A549 treated with CORT108297 at 1 μM for 4 hours (cell line): ENCODE measurements around the gene TSC22D4. TPM values are rescaled to one million over a fixed set of nuclear protein-coding genes. Genes with fewer than 3 reads are reported as not detected.

ENCODE experiments used
- total RNA-seq: library from RNA; stranded (reverse); fragments of 200-300 nt; extraction: Qiagen RNA extraction; gene quantifications from 5 replicates; pipeline ENCODE4 v1.2.3, GENCODE V29; 2022

The TSC22D4 gene
- 33.9 to 43.3 TPM (median 41.9 TPM) in 5 replicates for total RNA-seq

DNA sequence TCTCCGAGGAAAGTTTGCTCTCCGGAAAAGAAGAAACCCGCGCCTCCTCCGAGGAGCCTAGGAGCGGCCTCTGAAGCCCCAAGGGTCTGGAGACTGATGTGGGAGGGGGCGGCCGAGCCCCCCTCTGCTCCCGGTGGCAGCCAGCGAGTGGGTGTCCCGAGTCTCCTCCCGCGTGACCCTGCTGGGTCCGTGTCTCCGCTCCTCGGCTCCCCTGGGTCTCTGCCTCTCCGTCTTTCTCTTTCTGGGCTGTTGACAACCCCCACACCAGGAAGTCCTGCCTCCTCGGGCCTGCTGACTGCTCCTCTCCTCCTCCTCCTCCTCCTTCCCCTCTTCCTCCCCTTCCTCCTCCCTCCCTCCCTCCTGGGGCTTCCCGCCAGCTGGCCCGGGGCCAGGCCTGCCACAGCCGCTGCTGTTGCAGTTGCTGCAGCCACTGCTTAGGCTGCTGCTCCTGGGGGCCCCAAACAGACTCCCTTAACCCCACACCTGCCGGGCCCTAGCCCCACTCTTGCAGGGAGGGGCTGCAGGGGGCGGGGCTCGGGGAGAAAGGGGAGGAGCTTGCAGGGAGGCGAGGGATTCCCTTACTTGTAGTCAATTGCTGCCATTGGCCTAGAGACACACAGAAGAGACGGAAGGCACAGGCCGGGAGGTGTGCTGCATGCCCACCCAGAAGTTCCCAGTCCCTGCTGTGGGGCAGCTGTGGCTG lies at the start of gene TSC22D4:
Gene TSC22D4 (minus strand): TSS at position 257 of the 703 bp plus-strand sequence. CDS start 1,176 bp downstream, outside the sequence.

GRCh38 chr7:100483722-100484672 lies 5.0 kb upstream of the TSC22D4 start, which contains the start of gene NYAP1:
TSS of gene NYAP1 (plus strand) at chr7:100483927. CDS start at chr7:100485312, 1,385 bp downstream.

DNA sequence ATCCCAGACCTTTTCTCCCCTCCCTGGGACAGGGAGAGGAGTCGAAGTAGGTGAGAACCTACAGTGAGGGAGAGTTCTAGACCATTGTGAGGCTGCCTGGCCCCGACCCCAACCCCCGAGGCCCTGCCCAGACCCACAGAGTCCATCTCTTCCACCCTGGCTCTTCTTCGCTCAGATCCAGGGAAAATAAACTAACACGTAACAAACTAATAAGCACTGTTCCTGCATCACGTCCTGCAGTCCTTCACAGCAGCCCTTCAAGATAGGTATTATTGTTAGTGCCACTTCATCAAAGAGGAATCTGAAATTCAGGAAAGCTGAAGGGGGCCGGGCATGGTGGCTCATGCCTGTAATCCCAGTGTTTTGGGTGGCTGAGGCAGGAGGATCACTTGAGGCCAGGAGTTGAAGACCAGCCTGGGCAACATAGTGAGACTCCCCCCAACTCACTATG lies 14.8 kb downstream of the TSC22D4 start, which contains the start of gene SPACDR:
Gene SPACDR (minus strand): TSS at position 51 of the 451 bp plus-strand sequence. CDS start 235 bp downstream, outside the sequence.

GRCh38 chr7:100429637-100430492 lies 49.1 kb downstream of the TSC22D4 start, which contains the start of gene MEPCE:
TSS of gene MEPCE (plus strand) at chr7:100429831. CDS start at chr7:100430019, 188 bp downstream.

GRCh38 chr7:100428199-100428966 lies 50.6 kb downstream of the TSC22D4 start, which contains the start of gene ZCWPW1:
TSS of gene ZCWPW1 (minus strand) at chr7:100428703. CDS start at chr7:100420649, 8,054 bp downstream.

Other genes starting within 250 kb of the TSC22D4 start
- gene SPDYE3, start 171.5 kb downstream of the TSC22D4 start, total RNA-seq: not detected in 5 replicates
- 24.2 to 37.8 TPM (median 30.9 TPM) in 5 replicates for gene PILRB, start 121.1 kb downstream of the TSC22D4 start, total RNA-seq
- 3.8 to 5.9 TPM (median 5.2 TPM) in 5 replicates for gene PILRA, start 105.7 kb downstream of the TSC22D4 start, total RNA-seq
- 1.1 to 1.6 TPM (median 1.3 TPM) in 5 replicates for gene ZCWPW1, start 50.5 kb downstream of the TSC22D4 start, total RNA-seq
- gene MEPCE, start 49.4 kb downstream of the TSC22D4 start, total RNA-seq: 33.1 to 47.3 TPM (median 43.7 TPM) in 5 replicates
- gene PPP1R35, start 42.7 kb downstream of the TSC22D4 start, total RNA-seq: 33.7 to 59.4 TPM (median 58.3 TPM) in 5 replicates
- 0.51 to 0.72 TPM (median 0.68 TPM) in 5 replicates for gene SPACDR, start 15.0 kb downstream of the TSC22D4 start, total RNA-seq
- gene NYAP1, start 4.7 kb upstream of the TSC22D4 start, total RNA-seq: 1.5 to 2.4 TPM (median 2.3 TPM) in 5 replicates
- gene AGFG2, start 60.0 kb upstream of the TSC22D4 start, total RNA-seq: 10.6 to 23.5 TPM (median 19.8 TPM) in 5 replicates
- gene SAP25, start 94.7 kb upstream of the TSC22D4 start, total RNA-seq: 0.50 to 1.3 TPM (median 0.55 TPM) in 5 replicates
- gene LRCH4, start 106.9 kb upstream of the TSC22D4 start, total RNA-seq: 11.1 to 17.7 TPM (median 16.0 TPM) in 5 replicates
- 0.15 to 0.23 TPM (median 0.21 TPM) in 5 replicates for gene FBXO24, start 107.1 kb upstream of the TSC22D4 start, total RNA-seq
- gene PCOLCE, start 123.1 kb upstream of the TSC22D4 start, total RNA-seq: 7.2 to 12.0 TPM (median 10.4 TPM) in 5 replicates
- gene MOSPD3, start 133.3 kb upstream of the TSC22D4 start, total RNA-seq: 16.0 to 21.7 TPM (median 20.6 TPM) in 5 replicates
- 1.9 to 3.4 TPM (median 2.8 TPM) in 5 replicates for gene TFR2, start 162.3 kb upstream of the TSC22D4 start, total RNA-seq
- not detected in 5 replicates for gene ACTL6B, start 177.2 kb upstream of the TSC22D4 start, total RNA-seq
- gene GNB2, start 194.5 kb upstream of the TSC22D4 start, total RNA-seq: 168 to 270 TPM (median 258 TPM) in 5 replicates
- gene GIGYF1, start 215.0 kb upstream of the TSC22D4 start, total RNA-seq: 11.9 to 22.9 TPM (median 22.7 TPM) in 5 replicates
- 77.9 to 104 TPM (median 98.3 TPM) in 5 replicates for gene POP7, start 226.9 kb upstream of the TSC22D4 start, total RNA-seq
- not detected in 5 replicates for gene EPO, start 241.3 kb upstream of the TSC22D4 start, total RNA-seq